COR-L47 (cell line): ENCODE data around the gene C1RL.

ENCODE experiments used
- DNase-seq: peaks from one replicate; lab custom pipeline; 2025; lab: John Stamatoyannopoulos, UW

C1RL gene

GRCh38 chr12:7108796-7109571, at the start of gene C1RL:
Gene C1RL, minus strand, starts transcription at chr12:7109214. Its CDS starts 34 bp downstream, at chr12:7109180.
- peak; percentile 40 for DNase-seq

GRCh38 chr12:7157391-7157790, 48.4 kb upstream of the C1RL start:
- no peak for DNase-seq

GRCh38 chr12:7156259-7157197, 47.5 kb upstream of the C1RL start:
- no peak for DNase-seq

- DNase-seq, result no peak
Measured at GRCh38 chr12:7155471-7156034, 46.5 kb upstream of the C1RL start.

- DNase-seq, result no peak
Measured at GRCh38 chr12:7154901-7155470, 46.0 kb upstream of the C1RL start.

- no peak for DNase-seq
Measured at GRCh38 chr12:7154042-7154441, 45.0 kb upstream of the C1RL start.

- DNase-seq, result no peak
Measured at GRCh38 chr12:7152818-7153217, 43.8 kb upstream of the C1RL start.

GRCh38 chr12:7151532-7151931, 42.5 kb upstream of the C1RL start:
- DNase-seq, result no peak

GRCh38 chr12:7150841-7151240, 41.8 kb upstream of the C1RL start:
- no peak for DNase-seq

- no peak for DNase-seq
Measured at GRCh38 chr12:7150356-7150755, 41.3 kb upstream of the C1RL start.

- no peak for DNase-seq
Measured at GRCh38 chr12:7146906-7147305, 37.9 kb upstream of the C1RL start.

- DNase-seq, result no peak
Measured at GRCh38 chr12:7146228-7146627, 37.2 kb upstream of the C1RL start.

GRCh38 chr12:7145671-7146070, 36.7 kb upstream of the C1RL start:
- no peak for DNase-seq

- peak; percentile 8 for DNase-seq
Measured at GRCh38 chr12:7144414-7145120, 35.6 kb upstream of the C1RL start.

- no peak for DNase-seq
Measured at GRCh38 chr12:7143564-7143963, 34.5 kb upstream of the C1RL start.

GRCh38 chr12:7142809-7143465, 33.9 kb upstream of the C1RL start:
- DNase-seq, result no peak

GRCh38 chr12:7142056-7142644, 33.1 kb upstream of the C1RL start:
- no peak for DNase-seq

- DNase-seq, result no peak
Measured at GRCh38 chr12:7141351-7142005, 32.5 kb upstream of the C1RL start.

- no peak for DNase-seq
Measured at GRCh38 chr12:7139200-7139599, 30.2 kb upstream of the C1RL start.

- DNase-seq, result no peak
Measured at GRCh38 chr12:7137908-7138307, 28.9 kb upstream of the C1RL start.
